ENCODE results near the gene PXT1.

Gene PXT1

GRCh38 chr6:36423101-36423824 lies 19.4 kb downstream of the PXT1 start (continued):
- TF ChIP-seq MZF1 (tag by site-specific recombination; IDR thresholded peaks at IDR 0.05; ENCODE audit: borderline replicate concordance) (no peak), ZNF530 (tag by site-specific recombination; IDR thresholded peaks at IDR 0.05; ENCODE audit: low read depth) (no peak), ZNF214 (tag by site-specific recombination; IDR thresholded peaks at IDR 0.05; ENCODE audit: borderline replicate concordance) (no peak), ZNF148 (tag by site-specific recombination; IDR thresholded peaks at IDR 0.05; ENCODE audit: borderline replicate concordance) (no peak), GLIS2 (tag by site-specific recombination; IDR thresholded peaks at IDR 0.05) (peak; percentile 11; the same call in 1 of the 2 replicates), ZNF157 (tag by site-specific recombination; IDR thresholded peaks at IDR 0.05) (no peak), MYNN (tag by site-specific recombination; IDR thresholded peaks at IDR 0.05; ENCODE audit: borderline replicate concordance) (no peak; the same call in 1 of the 2 replicates), ZNF837 (tag by site-specific recombination; IDR thresholded peaks at IDR 0.05) (no peak), HOXA7 (CRISPR knock-in tag; IDR thresholded peaks at IDR 0.05; ENCODE audit: borderline replicate concordance) (no peak), ZNF223 (tag by site-specific recombination; IDR thresholded peaks at IDR 0.05) (no peak), KLF10 (tag by site-specific recombination; IDR thresholded peaks at IDR 0.05) (no peak), ZNF645 (tag by site-specific recombination; IDR thresholded peaks at IDR 0.05) (no peak), ZNF274 (IDR thresholded peaks at IDR 0.05; ENCODE audit: low read length) (no peak), ZNF274 (tag by site-specific recombination; IDR thresholded peaks at IDR 0.05; ENCODE audit: borderline replicate concordance) (no peak), KLF7 (tag by site-specific recombination; IDR thresholded peaks at IDR 0.05; ENCODE audit: borderline replicate concordance) (peak; percentile 15; the same call in 1 of the 2 replicates), ZSCAN30 (tag by site-specific recombination; IDR thresholded peaks at IDR 0.05) (no peak; the same call in 1 of the 2 replicates), ZNF112 (tag by site-specific recombination; IDR thresholded peaks at IDR 0.05) (no peak), ZNF426 (tag by site-specific recombination; IDR thresholded peaks at IDR 0.05) (no peak), SETDB1 (IDR thresholded peaks at IDR 0.05; ENCODE audit: insufficient read length, low read length) (no peak), ZNF677 (tag by site-specific recombination; IDR thresholded peaks at IDR 0.05) (no peak), HOXC10 (CRISPR knock-in tag; IDR thresholded peaks at IDR 0.05) (0 out of 2 replicates have a peak, but pooled peaks have one; percentile 61), ZNF629 (tag by site-specific recombination; IDR thresholded peaks at IDR 0.05) (peak; percentile 53), ZBTB8A (tag by site-specific recombination; IDR thresholded peaks at IDR 0.05) (peak; percentile 24; the same call in 1 of the 2 replicates), ZNF18 (tag by site-specific recombination; IDR thresholded peaks at IDR 0.05) (peak; percentile 52; the same call in 1 of the 2 replicates), ZNF140 (tag by site-specific recombination; IDR thresholded peaks at IDR 0.05) (no peak), ZNF561 (tag by site-specific recombination; IDR thresholded peaks at IDR 0.05; ENCODE audit: borderline replicate concordance) (peak; percentile 8; the same call in 1 of the 2 replicates), ZNF785 (tag by site-specific recombination; IDR thresholded peaks at IDR 0.05) (no peak), ZNF514 (tag by site-specific recombination; IDR thresholded peaks at IDR 0.05) (no peak)
- TF ChIP-seq, protein P1, sequence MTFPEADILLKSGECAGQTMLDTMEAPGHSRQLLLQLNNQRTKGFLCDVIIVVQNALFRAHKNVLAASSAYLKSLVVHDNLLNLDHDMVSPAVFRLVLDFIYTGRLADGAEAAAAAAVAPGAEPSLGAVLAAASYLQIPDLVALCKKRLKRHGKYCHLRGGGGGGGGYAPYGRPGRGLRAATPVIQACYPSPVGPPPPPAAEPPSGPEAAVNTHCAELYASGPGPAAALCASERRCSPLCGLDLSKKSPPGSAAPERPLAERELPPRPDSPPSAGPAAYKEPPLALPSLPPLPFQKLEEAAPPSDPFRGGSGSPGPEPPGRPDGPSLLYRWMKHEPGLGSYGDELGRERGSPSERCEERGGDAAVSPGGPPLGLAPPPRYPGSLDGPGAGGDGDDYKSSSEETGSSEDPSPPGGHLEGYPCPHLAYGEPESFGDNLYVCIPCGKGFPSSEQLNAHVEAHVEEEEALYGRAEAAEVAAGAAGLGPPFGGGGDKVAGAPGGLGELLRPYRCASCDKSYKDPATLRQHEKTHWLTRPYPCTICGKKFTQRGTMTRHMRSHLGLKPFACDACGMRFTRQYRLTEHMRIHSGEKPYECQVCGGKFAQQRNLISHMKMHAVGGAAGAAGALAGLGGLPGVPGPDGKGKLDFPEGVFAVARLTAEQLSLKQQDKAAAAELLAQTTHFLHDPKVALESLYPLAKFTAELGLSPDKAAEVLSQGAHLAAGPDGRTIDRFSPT (tag by site-specific recombination; IDR thresholded peaks at IDR 0.05), result no peak
- TF ChIP-seq, protein P2, sequence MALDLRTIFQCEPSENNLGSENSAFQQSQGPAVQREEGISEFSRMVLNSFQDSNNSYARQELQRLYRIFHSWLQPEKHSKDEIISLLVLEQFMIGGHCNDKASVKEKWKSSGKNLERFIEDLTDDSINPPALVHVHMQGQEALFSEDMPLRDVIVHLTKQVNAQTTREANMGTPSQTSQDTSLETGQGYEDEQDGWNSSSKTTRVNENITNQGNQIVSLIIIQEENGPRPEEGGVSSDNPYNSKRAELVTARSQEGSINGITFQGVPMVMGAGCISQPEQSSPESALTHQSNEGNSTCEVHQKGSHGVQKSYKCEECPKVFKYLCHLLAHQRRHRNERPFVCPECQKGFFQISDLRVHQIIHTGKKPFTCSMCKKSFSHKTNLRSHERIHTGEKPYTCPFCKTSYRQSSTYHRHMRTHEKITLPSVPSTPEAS (tag by site-specific recombination; IDR thresholded peaks at IDR 0.05), result no peak
- TF ChIP-seq, protein P3, sequence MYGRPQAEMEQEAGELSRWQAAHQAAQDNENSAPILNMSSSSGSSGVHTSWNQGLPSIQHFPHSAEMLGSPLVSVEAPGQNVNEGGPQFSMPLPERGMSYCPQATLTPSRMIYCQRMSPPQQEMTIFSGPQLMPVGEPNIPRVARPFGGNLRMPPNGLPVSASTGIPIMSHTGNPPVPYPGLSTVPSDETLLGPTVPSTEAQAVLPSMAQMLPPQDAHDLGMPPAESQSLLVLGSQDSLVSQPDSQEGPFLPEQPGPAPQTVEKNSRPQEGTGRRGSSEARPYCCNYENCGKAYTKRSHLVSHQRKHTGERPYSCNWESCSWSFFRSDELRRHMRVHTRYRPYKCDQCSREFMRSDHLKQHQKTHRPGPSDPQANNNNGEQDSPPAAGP (tag by site-specific recombination; IDR thresholded peaks at IDR 0.05), result peak; percentile 50; the same call in 1 of the 2 replicates

All from HEK293 (cell line).